ENCODE results near the gene CEP41. TPM values are rescaled to one million over a fixed set of nuclear protein-coding genes. Genes with fewer than 3 reads are reported as not detected.

The CEP41 gene
- total and polyA plus RNA-seq, 10 of the 15 experiments (the other 5 are each of a cell fraction or from before 2014, with no cell fraction given): 11.4 to 43.0 (median 24.7) TPM

DNA sequence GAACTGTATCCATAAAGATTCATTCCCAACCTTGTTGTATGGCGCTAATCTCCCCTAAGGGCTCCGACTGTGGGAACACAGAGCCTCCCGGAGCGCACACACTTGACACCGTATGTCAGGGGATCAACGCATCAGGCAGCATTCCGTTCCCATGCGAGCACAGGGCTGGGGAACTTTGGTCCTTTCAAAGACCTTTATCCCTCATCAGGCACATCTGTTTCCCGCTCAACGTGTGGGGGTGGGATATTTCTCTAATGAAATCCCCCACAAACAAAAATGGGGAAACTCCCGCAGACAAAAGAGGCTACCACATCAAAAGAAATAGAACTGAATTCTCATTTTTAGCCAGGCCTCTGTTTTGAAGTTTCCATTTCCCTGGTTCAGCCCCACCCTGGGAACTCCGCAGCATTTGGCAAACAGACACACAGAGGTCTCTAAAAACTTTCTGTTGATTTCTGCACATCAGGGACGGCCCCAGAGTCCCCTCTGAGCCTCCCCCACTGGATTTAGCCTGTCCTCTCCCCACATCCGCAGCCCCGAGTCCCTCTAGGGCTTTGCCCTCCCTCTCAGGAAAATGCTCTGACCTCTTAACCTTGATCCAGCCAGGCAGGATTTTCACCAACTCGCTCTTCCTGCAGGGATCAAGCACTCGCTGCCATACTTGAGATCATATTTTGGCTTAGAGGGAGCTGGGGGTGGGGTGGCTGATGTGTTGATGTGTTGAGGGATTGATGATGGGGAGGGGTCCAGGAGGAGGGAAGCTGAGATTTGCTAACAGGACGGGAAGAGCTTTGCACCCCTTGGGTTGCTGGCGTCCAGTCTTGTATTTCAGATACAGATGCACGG, 89.6 kb downstream of the CEP41 start (continued):
- TF ChIP-seq GATAD2B (conservative IDR thresholded peaks at IDR 0.05; ENCODE audit: low read depth) (no peak), NR2C1 (IDR thresholded peaks at IDR 0.05) (no peak), NR2F1 (conservative IDR thresholded peaks at IDR 0.05) (no peak; the same call in 1 of the 2 replicates), EGR1 (IDR thresholded peaks at IDR 0.05; ENCODE audit: borderline replicate concordance in 1 of 2, low read depth in 2 of 2, low read length in 2 of 2) (peak in 1 of 2 experiments; percentile 50; a peak in 1 of 3 replicates), NFYA (IDR thresholded peaks at IDR 0.05; ENCODE audit: borderline replicate concordance, low read depth, low read length) (no peak), POU2F2 (IDR thresholded peaks at IDR 0.05; ENCODE audit: borderline replicate concordance, low read depth, low read length) (0 out of 3 replicates have a peak, but pooled peaks have one; percentile 17), MYC (IDR thresholded peaks at IDR 0.05; ENCODE audit: insufficient read depth, insufficient read length, insufficient replicate concordance, low read length, severe bottlenecking) (no peak), SUPT20H (IDR thresholded peaks at IDR 0.05; ENCODE audit: borderline replicate concordance, control insufficient read depth, low read depth, low read length) (no peak), STAT1 (conservative IDR thresholded peaks at IDR 0.05) (no peak), WRNIP1 (IDR thresholded peaks at IDR 0.05; ENCODE audit: borderline replicate concordance, low read depth, low read length) (no peak), IKZF2 (IDR thresholded peaks at IDR 0.05) (peak; percentile 74 to 80), SRF (IDR thresholded peaks at IDR 0.05; ENCODE audit: low read depth in 2 of 2, low read length in 2 of 2) (no peak), MYB (IDR thresholded peaks at IDR 0.05; ENCODE audit: borderline replicate concordance, low read depth, low read length) (no peak), STAT3 (IDR thresholded peaks at IDR 0.05; ENCODE audit: low read depth, low read length) (no peak)
- TF ChIP-seq, protein P1, sequence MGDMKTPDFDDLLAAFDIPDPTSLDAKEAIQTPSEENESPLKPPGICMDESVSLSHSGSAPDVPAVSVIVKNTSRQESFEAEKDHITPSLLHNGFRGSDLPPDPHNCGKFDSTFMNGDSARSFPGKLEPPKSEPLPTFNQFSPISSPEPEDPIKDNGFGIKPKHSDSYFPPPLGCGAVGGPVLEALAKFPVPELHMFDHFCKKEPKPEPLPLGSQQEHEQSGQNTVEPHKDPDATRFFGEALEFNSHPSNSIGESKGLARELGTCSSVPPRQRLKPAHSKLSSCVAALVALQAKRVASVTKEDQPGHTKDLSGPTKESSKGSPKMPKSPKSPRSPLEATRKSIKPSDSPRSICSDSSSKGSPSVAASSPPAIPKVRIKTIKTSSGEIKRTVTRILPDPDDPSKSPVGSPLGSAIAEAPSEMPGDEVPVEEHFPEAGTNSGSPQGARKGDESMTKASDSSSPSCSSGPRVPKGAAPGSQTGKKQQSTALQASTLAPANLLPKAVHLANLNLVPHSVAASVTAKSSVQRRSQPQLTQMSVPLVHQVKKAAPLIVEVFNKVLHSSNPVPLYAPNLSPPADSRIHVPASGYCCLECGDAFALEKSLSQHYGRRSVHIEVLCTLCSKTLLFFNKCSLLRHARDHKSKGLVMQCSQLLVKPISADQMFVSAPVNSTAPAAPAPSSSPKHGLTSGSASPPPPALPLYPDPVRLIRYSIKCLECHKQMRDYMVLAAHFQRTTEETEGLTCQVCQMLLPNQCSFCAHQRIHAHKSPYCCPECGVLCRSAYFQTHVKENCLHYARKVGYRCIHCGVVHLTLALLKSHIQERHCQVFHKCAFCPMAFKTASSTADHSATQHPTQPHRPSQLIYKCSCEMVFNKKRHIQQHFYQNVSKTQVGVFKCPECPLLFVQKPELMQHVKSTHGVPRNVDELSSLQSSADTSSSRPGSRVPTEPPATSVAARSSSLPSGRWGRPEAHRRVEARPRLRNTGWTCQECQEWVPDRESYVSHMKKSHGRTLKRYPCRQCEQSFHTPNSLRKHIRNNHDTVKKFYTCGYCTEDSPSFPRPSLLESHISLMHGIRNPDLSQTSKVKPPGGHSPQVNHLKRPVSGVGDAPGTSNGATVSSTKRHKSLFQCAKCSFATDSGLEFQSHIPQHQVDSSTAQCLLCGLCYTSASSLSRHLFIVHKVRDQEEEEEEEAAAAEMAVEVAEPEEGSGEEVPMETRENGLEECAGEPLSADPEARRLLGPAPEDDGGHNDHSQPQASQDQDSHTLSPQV (IDR thresholded peaks at IDR 0.05): no peak
- TF ChIP-seq, protein P2, sequence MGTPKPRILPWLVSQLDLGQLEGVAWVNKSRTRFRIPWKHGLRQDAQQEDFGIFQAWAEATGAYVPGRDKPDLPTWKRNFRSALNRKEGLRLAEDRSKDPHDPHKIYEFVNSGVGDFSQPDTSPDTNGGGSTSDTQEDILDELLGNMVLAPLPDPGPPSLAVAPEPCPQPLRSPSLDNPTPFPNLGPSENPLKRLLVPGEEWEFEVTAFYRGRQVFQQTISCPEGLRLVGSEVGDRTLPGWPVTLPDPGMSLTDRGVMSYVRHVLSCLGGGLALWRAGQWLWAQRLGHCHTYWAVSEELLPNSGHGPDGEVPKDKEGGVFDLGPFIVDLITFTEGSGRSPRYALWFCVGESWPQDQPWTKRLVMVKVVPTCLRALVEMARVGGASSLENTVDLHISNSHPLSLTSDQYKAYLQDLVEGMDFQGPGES (IDR thresholded peaks at IDR 0.05): no peak
- TF ChIP-seq, protein P3, sequence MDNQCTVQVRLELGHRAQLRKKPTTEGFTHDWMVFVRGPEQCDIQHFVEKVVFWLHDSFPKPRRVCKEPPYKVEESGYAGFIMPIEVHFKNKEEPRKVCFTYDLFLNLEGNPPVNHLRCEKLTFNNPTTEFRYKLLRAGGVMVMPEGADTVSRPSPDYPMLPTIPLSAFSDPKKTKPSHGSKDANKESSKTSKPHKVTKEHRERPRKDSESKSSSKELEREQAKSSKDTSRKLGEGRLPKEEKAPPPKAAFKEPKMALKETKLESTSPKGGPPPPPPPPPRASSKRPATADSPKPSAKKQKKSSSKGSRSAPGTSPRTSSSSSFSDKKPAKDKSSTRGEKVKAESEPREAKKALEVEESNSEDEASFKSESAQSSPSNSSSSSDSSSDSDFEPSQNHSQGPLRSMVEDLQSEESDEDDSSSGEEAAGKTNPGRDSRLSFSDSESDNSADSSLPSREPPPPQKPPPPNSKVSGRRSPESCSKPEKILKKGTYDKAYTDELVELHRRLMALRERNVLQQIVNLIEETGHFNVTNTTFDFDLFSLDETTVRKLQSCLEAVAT (IDR thresholded peaks at IDR 0.05): no peak
- TF ChIP-seq, protein P4, sequence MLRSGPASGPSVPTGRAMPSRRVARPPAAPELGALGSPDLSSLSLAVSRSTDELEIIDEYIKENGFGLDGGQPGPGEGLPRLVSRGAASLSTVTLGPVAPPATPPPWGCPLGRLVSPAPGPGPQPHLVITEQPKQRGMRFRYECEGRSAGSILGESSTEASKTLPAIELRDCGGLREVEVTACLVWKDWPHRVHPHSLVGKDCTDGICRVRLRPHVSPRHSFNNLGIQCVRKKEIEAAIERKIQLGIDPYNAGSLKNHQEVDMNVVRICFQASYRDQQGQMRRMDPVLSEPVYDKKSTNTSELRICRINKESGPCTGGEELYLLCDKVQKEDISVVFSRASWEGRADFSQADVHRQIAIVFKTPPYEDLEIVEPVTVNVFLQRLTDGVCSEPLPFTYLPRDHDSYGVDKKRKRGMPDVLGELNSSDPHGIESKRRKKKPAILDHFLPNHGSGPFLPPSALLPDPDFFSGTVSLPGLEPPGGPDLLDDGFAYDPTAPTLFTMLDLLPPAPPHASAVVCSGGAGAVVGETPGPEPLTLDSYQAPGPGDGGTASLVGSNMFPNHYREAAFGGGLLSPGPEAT (IDR thresholded peaks at IDR 0.05; ENCODE audit: low read depth): peak; percentile 71; the same call in 1 of the 2 replicates

Data from GM12878 (cell line).